Gastroesophageal sphincter (tissue), 2 donors: ENCODE data around the gene PIM3.

Experiments
- POLR2A ChIP-seq, 2 donors: fragments of 450-650 bp; IDR thresholded peaks; one replicate each; pipeline ENCODE4 v1.6.1; 2017; ENCODE audit warnings: antibody characterized with exemption in 2 of 2, mild to moderate bottlenecking in 2 of 2, moderate library complexity in 1 of 2
- POLR2AphosphoS5 ChIP-seq: sonication (generic); formaldehyde crosslinking; IDR thresholded peaks from one replicate; pipeline ENCODE4 v1.6.1; 2017; ENCODE audit warnings: antibody characterized with exemption

DNA sequence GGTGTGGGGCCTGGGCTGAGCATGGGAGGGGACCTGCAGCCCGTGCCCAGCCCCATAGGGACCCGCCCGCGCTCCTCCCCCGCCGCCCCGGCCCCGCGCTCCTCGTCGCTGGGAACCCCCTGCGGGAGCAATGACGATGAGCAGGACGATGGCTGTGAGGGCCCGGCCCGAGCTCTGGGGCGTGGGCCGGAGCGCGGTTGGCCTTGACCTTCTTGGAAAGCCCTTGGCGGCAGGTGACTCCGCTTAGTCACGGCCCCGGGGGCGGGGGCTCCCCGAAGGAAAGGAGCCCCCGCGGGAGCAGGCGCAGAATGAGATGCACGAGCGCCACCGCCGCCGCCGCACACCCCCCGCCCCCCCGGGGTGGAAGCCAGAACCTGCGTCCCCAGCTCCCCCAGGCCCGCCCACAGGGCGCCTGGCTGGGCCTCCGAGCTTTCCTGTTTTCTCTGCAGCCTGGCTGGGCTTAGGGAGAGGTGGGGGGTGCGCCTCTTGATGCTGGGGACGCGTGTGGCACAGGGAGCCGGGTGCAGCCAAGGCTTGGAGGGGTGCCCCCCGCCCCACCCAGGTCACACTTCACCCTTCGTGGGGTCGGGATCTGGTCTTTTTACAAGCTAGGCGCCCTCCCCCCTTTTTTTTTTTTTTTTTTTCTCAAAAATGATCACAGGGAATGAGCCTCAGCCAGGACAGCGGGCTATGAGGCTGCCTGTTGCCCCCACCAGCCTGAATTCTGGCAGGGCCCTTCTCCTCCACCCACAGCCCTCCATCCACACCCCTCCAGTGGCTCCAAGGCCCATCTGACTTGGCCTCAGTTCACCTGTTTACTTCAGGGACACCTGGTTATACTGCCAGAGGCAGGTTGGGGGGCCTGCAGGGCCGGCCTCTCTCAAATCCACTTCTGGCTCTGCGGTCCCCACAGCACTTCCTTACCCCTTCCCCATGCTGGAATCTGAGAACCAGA, 24.3 kb upstream of the PIM3 start:
- TF ChIP-seq POLR2A (IDR thresholded peaks at IDR 0.05) (peak in 1 of 2 donors; percentile 39), POLR2AphosphoS5 (peak; percentile 87)
